GM12878 (cell line): ENCODE data around the gene PIGU. TPM values are rescaled to one million over a fixed set of nuclear protein-coding genes. Genes with fewer than 3 reads are reported as not detected.

Experiments used
- ATAC-seq: fragments of 200-7000 bp; cut with Tn5 transposase; 3 replicates; pipeline ENCODE4 v1.9.1; 2020; ENCODE audit warnings: mild to moderate bottlenecking, moderate library complexity
- BruUV-seq: library from RNA; stranded (reverse); fragments of 400-500 nt; replicated peaks from 2 replicates; lab custom pipeline; 2021; lab: Mats Ljungman, UMichigan
- CTCF ChIA-PET: fragments of 300-600 bp; sonication (Branson Sonifier 250); formaldehyde crosslinking; extraction: SDS; loops from one replicate; lab custom pipeline; 2021; ENCODE audit warnings: inconsistent platforms; lab: Yijun Ruan, JAX
- POLR2A ChIA-PET: fragments of 350-600 bp; formaldehyde crosslinking; extraction: SDS; loops from one replicate; lab custom pipeline; 2021; ENCODE audit warnings: inconsistent platforms; lab: Charles Lee
- RAD21 ChIA-PET: fragments of 300-600 bp; sonication (Branson Sonifier 250); formaldehyde crosslinking; loops from one replicate; lab custom pipeline; 2023; ENCODE audit warnings: antibody characterized with exemption; ENCODE audit not compliant: unreplicated experiment; lab: Charles Lee
- SMC1A ChIA-PET: fragments of 300-600 bp; sonication (Branson Sonifier 250); formaldehyde crosslinking; loops from one replicate; lab custom pipeline; 2023; ENCODE audit not compliant: unreplicated experiment, uncharacterized antibody; lab: Charles Lee
- DNase-seq: peaks from one replicate; pipeline ENCODE4 v3.0.0-alpha.2; 2011; ENCODE audit warnings: low read depth, low spot score
- FAIRE-seq: peaks from 3 replicates; lab custom pipeline; 2011; peaks lifted over from hg19 to GRCh38; lab: Jason Lieb, UNC
- H2AFZ ChIP-seq: 2 replicates; pipeline ENCODE4 v1.6.0; 2011; ENCODE audit warnings: low read depth, low read length, control low read depth; ENCODE audit not compliant: control insufficient read depth
- H3K27ac ChIP-seq: 2 replicates; pipeline ENCODE4 v1.5.1; 2011; ENCODE audit warnings: control low read depth; ENCODE audit not compliant: control insufficient read depth, insufficient read depth
- H3K27me3 ChIP-seq, 2 experiments: replicated peaks in 1 of 2; 2 replicates each; pipeline versions ENCODE4 v1.6.0 to v1.6.1; 2011; ENCODE audit warnings: low read length in 1 of 2; ENCODE audit not compliant: control insufficient read depth in 2 of 2, insufficient read depth in 2 of 2
- H3K36me3 ChIP-seq, 2 experiments: 2 replicates each; pipeline ENCODE4 v1.5.1; 2011; ENCODE audit warnings: low read length in 1 of 2; ENCODE audit not compliant: control insufficient read depth in 2 of 2, insufficient read depth in 2 of 2
- H3K4me1 ChIP-seq: 2 replicates; pipeline ENCODE4 v1.6.1; 2011; ENCODE audit warnings: mild to moderate bottlenecking, low read length, moderate library complexity, mixed read lengths; ENCODE audit not compliant: control insufficient read depth, insufficient read depth
- H3K4me2 ChIP-seq: 2 replicates; pipeline ENCODE4 v1.6.0; 2011; ENCODE audit warnings: control low read depth; ENCODE audit not compliant: control insufficient read depth, insufficient read depth
- H3K4me3 ChIP-seq: fragments of 200-600 bp; sonication (generic); 2 replicates; pipeline ENCODE4 v1.5.1; 2016
- H3K79me2 ChIP-seq: 2 replicates; pipeline ENCODE4 v1.6.0; 2011; ENCODE audit warnings: low read length; ENCODE audit not compliant: control insufficient read depth, insufficient read depth
- H3K9ac ChIP-seq: 2 replicates; pipeline ENCODE4 v1.8.0; 2011; ENCODE audit warnings: low read length, control low read depth, mixed read lengths; ENCODE audit not compliant: control insufficient read depth, insufficient read depth
- H3K9me3 ChIP-seq: replicated peaks from 3 replicates; pipeline ENCODE4 v1.5.1; 2011; ENCODE audit warnings: mild to moderate bottlenecking, low read length; ENCODE audit not compliant: control insufficient read depth, insufficient read depth
- H4K20me1 ChIP-seq: 2 replicates; pipeline ENCODE4 v1.6.0; 2011; ENCODE audit not compliant: control insufficient read depth, insufficient read depth
- EZH2 ChIP-seq: IDR thresholded peaks from 2 replicates; pipeline ENCODE4 v1.6.1; 2012; ENCODE audit warnings: low read depth, mild to moderate bottlenecking, control low read depth, inconsistent platforms, low read length, borderline replicate concordance; ENCODE audit not compliant: control insufficient read depth
- GATAD2B ChIP-seq: fragments of 450-650 bp; conservative IDR thresholded peaks from 2 replicates; pipeline ENCODE4 v1.6.1; 2017; ENCODE audit warnings: low read depth, mild to moderate bottlenecking, moderate library complexity
- HCFC1 ChIP-seq: fragments of 150-350 bp; IDR thresholded peaks from 2 replicates; pipeline ENCODE4 v1.6.1; 2014; ENCODE audit warnings: low read length
- MEF2A ChIP-seq: IDR thresholded peaks from 2 replicates; pipeline ENCODE4 v1.6.1; 2011; ENCODE audit warnings: low read depth, mild to moderate bottlenecking, low read length, moderate library complexity; ENCODE audit not compliant: insufficient read depth
- NFIC ChIP-seq: IDR thresholded peaks from 2 replicates; pipeline ENCODE4 v1.6.1; 2012; ENCODE audit warnings: low read depth, mild to moderate bottlenecking, inconsistent platforms, low read length, moderate library complexity
- REST ChIP-seq: IDR thresholded peaks from 2 replicates; pipeline ENCODE4 v1.6.1; 2012; ENCODE audit warnings: mild to moderate bottlenecking, low read depth, low read length
- SIX5 ChIP-seq: IDR thresholded peaks from 2 replicates; pipeline ENCODE4 v1.6.1; 2011; ENCODE audit warnings: mild to moderate bottlenecking, low read depth, low read length, moderate library complexity; ENCODE audit not compliant: severe bottlenecking
- SMARCA5 ChIP-seq: fragments of 450-650 bp; IDR thresholded peaks from 2 replicates; pipeline ENCODE4 v1.6.1; 2017; ENCODE audit warnings: mild to moderate bottlenecking
- SUZ12 ChIP-seq: fragments of 200-600 bp; sonication (generic); IDR thresholded peaks from one replicate; pipeline ENCODE4 v1.6.1; 2018; ENCODE audit warnings: antibody characterized with exemption, mild to moderate bottlenecking; ENCODE audit not compliant: unreplicated experiment
- TCF12 ChIP-seq: IDR thresholded peaks from 2 replicates; pipeline ENCODE4 v1.6.1; 2011; ENCODE audit warnings: low read depth, mild to moderate bottlenecking, low read length
- WGBS: methylation state at CpG from one replicate; pipeline ENCODE4 v1.1.6; 2016; ENCODE audit warnings: low lambda C conversion rate; ENCODE audit not compliant: insufficient replicate concordance, insufficient coverage; ENCODE audit errors: missing lambda C conversion rate; 5-methylcytosine and 5-hydroxymethylcytosine counted together
- in situ Hi-C: fragments of 300-500 bp; cut with MboI; formaldehyde crosslinking; loops from 9 replicates; pipeline ENCODE4 v1.14.3; 2018; ENCODE audit warnings: mixed read lengths
- intact Hi-C: fragments of 100-400 bp; cut with micrococcal nuclease; formaldehyde crosslinking; loops from one replicate; pipeline ENCODE4 v1.14.2; 2022; ENCODE audit not compliant: unreplicated experiment
- polyA plus RNA-seq, 11 experiments: library from polyadenylated mRNA; depleted of rRNA in 4 of 11; unstranded in 6 of 11; stranded (reverse) in 5 of 11; fragments of >200 nt; fragmentation: Nextera tagmentation in 4 of 11; fragmentation: Illumina TruSeq in 1 of 11; extraction: Ambion mirVana in 4 of 11; extraction: Trizol in 1 of 11; gene quantifications; 1 replicate in 1 of 11; 2 replicates in 10 of 11; pipeline versions ENCODE4 v1.2.1 to v1.2.3, GENCODE V29; 2011 to 2016; ENCODE audit warnings: inconsistent platforms in 2 of 11, missing spikeins in 2 of 11, low read depth in 1 of 11
- total RNA-seq, 4 experiments: library from RNA; depleted of rRNA in 3 of 4; stranded (reverse); fragments of >200 nt in 3 of 4; fragmentation: Illumina TruSeq in 1 of 4; extraction: Trizol in 1 of 4; gene quantifications; 2 replicates each; pipeline versions ENCODE4 v1.2.1 to v1.2.3, GENCODE V29; 2013 to 2021
- TF ChIP-seq, protein P1 (sequence below): IDR thresholded peaks from 2 replicates; pipeline ENCODE4 v1.6.1; 2011; ENCODE audit warnings: low read depth, mild to moderate bottlenecking, low read length, moderate library complexity, borderline replicate concordance; ENCODE audit errors: extremely low read depth
- TF ChIP-seq, protein P2 (sequence below): IDR thresholded peaks from 2 replicates; pipeline ENCODE4 v1.6.1; 2012; ENCODE audit warnings: improper control_type of control experiment, low read depth, low read length; ENCODE audit not compliant: insufficient replicate concordance

Gene PIGU
- total and polyA plus RNA-seq, 10 of the 15 experiments (the other 5 are each of a cell fraction or from before 2014, with no cell fraction given) = 4.1 to 88.2 (median 25.0) TPM

GRCh38 chr20:34607066-34607465 lies 69.8 kb downstream of the PIGU start:
- in situ Hi-C loops (no loop called here), intact Hi-C loops (no loop called here)
- Histone ChIP-seq H3K79me2 (no peaks in the 10 kb centered on the region), H3K27me3 (no peaks in the 10 kb centered on the region), H3K4me3 (no peak overlapping the region), H3K9ac (no peak overlapping the region), H3K9me3 (no peaks in the 10 kb centered on the region), H4K20me1 (no peaks in the 10 kb centered on the region), H3K4me2 (no peak overlapping the region), H2AFZ (no peak overlapping the region), H3K27ac (no peak overlapping the region), H3K4me1 (no peaks in the 10 kb centered on the region; the same call in 1 of the 2 replicates), H3K36me3 (no peaks in the 10 kb centered on the region)
- ChIA-PET RAD21 (no interaction called here), POLR2A (no interaction called here), SMC1A (no interaction called here), CTCF (no interaction called here)
- WGBS = 100% methylated on average over 7 of the region's 7 CpGs
- ATAC-seq (no peak), DNase-seq (no peak), FAIRE-seq (no peak)
- BruUV-seq = no TSS peak
- TF ChIP-seq SUZ12 (no peak), SMARCA5 (no peak), TCF12 (no peak), REST (no peak), NFIC (no peak), MEF2A (no peak), SIX5 (no peak), EZH2 (no peak), GATAD2B (no peak), HCFC1 (no peak)
- TF ChIP-seq, protein P1, sequence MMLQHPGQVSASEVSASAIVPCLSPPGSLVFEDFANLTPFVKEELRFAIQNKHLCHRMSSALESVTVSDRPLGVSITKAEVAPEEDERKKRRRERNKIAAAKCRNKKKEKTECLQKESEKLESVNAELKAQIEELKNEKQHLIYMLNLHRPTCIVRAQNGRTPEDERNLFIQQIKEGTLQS = no peak
- TF ChIP-seq, protein P2, sequence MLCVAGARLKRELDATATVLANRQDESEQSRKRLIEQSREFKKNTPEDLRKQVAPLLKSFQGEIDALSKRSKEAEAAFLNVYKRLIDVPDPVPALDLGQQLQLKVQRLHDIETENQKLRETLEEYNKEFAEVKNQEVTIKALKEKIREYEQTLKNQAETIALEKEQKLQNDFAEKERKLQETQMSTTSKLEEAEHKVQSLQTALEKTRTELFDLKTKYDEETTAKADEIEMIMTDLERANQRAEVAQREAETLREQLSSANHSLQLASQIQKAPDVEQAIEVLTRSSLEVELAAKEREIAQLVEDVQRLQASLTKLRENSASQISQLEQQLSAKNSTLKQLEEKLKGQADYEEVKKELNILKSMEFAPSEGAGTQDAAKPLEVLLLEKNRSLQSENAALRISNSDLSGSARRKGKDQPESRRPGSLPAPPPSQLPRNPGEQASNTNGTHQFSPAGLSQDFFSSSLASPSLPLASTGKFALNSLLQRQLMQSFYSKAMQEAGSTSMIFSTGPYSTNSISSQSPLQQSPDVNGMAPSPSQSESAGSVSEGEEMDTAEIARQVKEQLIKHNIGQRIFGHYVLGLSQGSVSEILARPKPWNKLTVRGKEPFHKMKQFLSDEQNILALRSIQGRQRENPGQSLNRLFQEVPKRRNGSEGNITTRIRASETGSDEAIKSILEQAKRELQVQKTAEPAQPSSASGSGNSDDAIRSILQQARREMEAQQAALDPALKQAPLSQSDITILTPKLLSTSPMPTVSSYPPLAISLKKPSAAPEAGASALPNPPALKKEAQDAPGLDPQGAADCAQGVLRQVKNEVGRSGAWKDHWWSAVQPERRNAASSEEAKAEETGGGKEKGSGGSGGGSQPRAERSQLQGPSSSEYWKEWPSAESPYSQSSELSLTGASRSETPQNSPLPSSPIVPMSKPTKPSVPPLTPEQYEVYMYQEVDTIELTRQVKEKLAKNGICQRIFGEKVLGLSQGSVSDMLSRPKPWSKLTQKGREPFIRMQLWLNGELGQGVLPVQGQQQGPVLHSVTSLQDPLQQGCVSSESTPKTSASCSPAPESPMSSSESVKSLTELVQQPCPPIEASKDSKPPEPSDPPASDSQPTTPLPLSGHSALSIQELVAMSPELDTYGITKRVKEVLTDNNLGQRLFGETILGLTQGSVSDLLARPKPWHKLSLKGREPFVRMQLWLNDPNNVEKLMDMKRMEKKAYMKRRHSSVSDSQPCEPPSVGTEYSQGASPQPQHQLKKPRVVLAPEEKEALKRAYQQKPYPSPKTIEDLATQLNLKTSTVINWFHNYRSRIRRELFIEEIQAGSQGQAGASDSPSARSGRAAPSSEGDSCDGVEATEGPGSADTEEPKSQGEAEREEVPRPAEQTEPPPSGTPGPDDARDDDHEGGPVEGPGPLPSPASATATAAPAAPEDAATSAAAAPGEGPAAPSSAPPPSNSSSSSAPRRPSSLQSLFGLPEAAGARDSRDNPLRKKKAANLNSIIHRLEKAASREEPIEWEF = no peak
